Ascending aorta (tissue), 2 donors: ENCODE measurements around the gene OR3A1. TPM values are rescaled to one million over a fixed set of nuclear protein-coding genes. Genes with fewer than 3 reads are reported as not detected.
"Not testable (repeated sequence)": the region's sequence is repeated elsewhere in the genome, so short reads cannot be mapped to it uniquely, and the experiment has no call there.

ENCODE experiments used
- DNase-seq, 2 donors: peaks; one replicate each; pipeline ENCODE4 v3.0.0-alpha.2; 2019; ENCODE audit warnings: low spot score in 2 of 2
- H3K27ac ChIP-seq, 2 donors: fragments of 200-600 bp; sonication (generic); one replicate each; pipeline ENCODE4 v1.5.1; 2016 to 2017; ENCODE audit warnings: mild to moderate bottlenecking in 1 of 2
- H3K27me3 ChIP-seq: fragments of 200-600 bp; sonication (generic); one replicate; pipeline ENCODE4 v1.5.1; 2017
- H3K36me3 ChIP-seq, 2 donors: fragments of 200-600 bp; sonication (generic); one replicate each; pipeline ENCODE4 v1.5.1; 2016
- H3K4me1 ChIP-seq, 2 donors: fragments of 200-600 bp; sonication (generic); one replicate each; pipeline ENCODE4 v1.5.1; 2016 to 2017; ENCODE audit warnings: mild to moderate bottlenecking in 1 of 2
- H3K4me3 ChIP-seq, 2 donors: fragments of 200-600 bp; sonication (generic); one replicate each; pipeline ENCODE4 v1.5.1; 2016 to 2017; ENCODE audit warnings: mild to moderate bottlenecking in 1 of 2
- H3K9me3 ChIP-seq, 2 donors: fragments of 200-600 bp; sonication (generic); one replicate each; pipeline ENCODE4 v1.5.1; 2016
- intact Hi-C: fragments of 100-400 bp; cut with DNase I; formaldehyde crosslinking; loops from one replicate; pipeline ENCODE4 v1.15.1; 2023
- total RNA-seq: library from RNA; depleted of rRNA; stranded (reverse); fragments of >200 nt; gene quantifications from one replicate; pipeline ENCODE4 v1.1.0, GENCODE V29; 2016
- TF ChIP-seq, protein P1 (sequence below), 3 experiments: fragments of 200-600 bp in 2 of 3; fragments of 450-650 bp in 1 of 3; sonication (generic) in 2 of 3; IDR thresholded peaks; one replicate each; pipeline ENCODE4 v1.5.1; 2016 to 2019; ENCODE audit warnings: antibody characterized with exemption in 3 of 3, mild to moderate bottlenecking in 1 of 3, moderate library complexity in 1 of 3

The OR3A1 gene, protein sequence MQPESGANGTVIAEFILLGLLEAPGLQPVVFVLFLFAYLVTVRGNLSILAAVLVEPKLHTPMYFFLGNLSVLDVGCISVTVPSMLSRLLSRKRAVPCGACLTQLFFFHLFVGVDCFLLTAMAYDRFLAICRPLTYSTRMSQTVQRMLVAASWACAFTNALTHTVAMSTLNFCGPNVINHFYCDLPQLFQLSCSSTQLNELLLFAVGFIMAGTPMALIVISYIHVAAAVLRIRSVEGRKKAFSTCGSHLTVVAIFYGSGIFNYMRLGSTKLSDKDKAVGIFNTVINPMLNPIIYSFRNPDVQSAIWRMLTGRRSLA
- total RNA-seq = not detected

DNA sequence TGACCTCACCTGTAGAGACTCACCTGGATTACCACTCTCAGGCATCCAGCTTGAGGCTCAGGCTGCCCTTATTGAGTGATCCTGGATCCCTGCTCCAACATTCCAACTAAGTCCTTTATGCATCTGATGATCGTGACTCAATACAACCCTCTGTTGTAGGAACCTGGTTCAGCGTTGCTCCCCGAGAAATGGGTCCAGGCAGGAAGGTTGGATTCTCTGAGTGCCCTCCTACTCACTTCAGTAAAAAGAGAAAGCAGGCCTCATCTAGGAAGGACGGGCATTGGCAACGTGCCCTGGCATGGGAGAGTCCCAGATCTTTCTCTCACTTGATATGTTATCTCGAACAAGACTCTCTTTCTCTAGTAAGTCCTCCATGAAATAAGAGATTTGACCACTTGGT, at the start of gene OR3A1:
TSS of gene OR3A1 (minus strand) at position 101 of the 400 bp plus-strand sequence. CDS start 5,778 bp downstream, outside the sequence.
- H3K4me3 ChIP-seq = no peak within 1 kb of the TSS
- intact Hi-C loops = no loop called here
- no peaks in the 10 kb centered on the region for H3K36me3 ChIP-seq
- TF ChIP-seq, protein P1, sequence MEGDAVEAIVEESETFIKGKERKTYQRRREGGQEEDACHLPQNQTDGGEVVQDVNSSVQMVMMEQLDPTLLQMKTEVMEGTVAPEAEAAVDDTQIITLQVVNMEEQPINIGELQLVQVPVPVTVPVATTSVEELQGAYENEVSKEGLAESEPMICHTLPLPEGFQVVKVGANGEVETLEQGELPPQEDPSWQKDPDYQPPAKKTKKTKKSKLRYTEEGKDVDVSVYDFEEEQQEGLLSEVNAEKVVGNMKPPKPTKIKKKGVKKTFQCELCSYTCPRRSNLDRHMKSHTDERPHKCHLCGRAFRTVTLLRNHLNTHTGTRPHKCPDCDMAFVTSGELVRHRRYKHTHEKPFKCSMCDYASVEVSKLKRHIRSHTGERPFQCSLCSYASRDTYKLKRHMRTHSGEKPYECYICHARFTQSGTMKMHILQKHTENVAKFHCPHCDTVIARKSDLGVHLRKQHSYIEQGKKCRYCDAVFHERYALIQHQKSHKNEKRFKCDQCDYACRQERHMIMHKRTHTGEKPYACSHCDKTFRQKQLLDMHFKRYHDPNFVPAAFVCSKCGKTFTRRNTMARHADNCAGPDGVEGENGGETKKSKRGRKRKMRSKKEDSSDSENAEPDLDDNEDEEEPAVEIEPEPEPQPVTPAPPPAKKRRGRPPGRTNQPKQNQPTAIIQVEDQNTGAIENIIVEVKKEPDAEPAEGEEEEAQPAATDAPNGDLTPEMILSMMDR (IDR thresholded peaks at IDR 0.05) = no peak
- no peaks in the 10 kb centered on the region for H3K27me3 ChIP-seq
- no peaks in the 10 kb centered on the region for H3K9me3 ChIP-seq
- H3K27ac ChIP-seq = no peak within 1 kb of the TSS
- no peaks in the 10 kb centered on the region for H3K4me1 ChIP-seq
- no peak for DNase-seq

DNA sequence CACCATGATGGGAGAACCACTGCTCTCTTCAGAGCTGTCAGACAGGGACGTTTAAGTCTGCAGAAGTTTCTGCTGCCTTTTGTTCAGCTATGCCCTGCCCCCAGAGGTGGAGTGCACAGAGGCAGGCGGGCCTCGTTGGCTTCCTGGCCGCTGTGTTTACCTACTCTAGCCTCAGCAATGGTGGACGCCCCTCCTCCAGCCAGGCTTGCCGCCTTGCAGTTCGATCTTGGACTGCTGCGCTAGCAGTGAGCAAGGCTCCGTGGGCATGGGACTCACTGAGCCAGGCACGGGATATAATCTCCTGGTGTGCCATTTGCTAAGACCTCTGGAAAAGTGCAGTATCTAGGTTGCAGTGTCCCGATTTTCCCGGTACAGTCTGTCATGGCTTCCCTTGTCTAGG, 44.6 kb upstream of the OR3A1 start:
- H3K36me3 ChIP-seq, H3K27ac ChIP-seq, DNase-seq, H3K27me3 ChIP-seq, H3K4me1 ChIP-seq, intact Hi-C loops, H3K4me3 ChIP-seq: not testable (repeated sequence)
- peaks cover 6 to 10% of the 10 kb centered on the region in 2 donors for H3K9me3 ChIP-seq

DNA sequence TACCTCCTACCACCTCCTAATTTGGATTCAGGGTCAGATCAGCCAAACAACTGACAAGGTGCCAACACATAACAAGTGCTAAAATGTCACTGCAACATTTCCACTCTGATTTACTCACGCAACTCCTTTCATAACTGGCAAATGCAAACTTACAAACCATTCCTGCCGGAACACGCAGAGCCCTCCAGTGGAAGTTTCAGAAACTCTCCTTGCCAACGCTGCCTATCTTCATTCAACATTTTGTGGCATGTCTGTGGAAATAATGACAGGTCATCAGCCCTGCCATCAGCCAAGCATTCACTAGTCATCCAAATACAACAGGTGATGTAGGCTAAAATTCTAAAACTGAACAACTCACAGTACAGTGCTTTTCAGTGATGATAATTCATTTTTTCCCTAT, 37.7 kb upstream of the OR3A1 start:
- intact Hi-C loops = no loop called here
- no peak for DNase-seq
- H3K4me1 ChIP-seq = no peaks in the 10 kb centered on the region
- no peaks in the 10 kb centered on the region for H3K27me3 ChIP-seq
- no peaks in the 10 kb centered on the region for H3K36me3 ChIP-seq
- TF ChIP-seq, protein P1 (IDR thresholded peaks at IDR 0.05) = no peak
- no peaks in the 10 kb centered on the region for H3K9me3 ChIP-seq
- no peak overlapping the region for H3K27ac ChIP-seq
- no peak overlapping the region for H3K4me3 ChIP-seq

DNA sequence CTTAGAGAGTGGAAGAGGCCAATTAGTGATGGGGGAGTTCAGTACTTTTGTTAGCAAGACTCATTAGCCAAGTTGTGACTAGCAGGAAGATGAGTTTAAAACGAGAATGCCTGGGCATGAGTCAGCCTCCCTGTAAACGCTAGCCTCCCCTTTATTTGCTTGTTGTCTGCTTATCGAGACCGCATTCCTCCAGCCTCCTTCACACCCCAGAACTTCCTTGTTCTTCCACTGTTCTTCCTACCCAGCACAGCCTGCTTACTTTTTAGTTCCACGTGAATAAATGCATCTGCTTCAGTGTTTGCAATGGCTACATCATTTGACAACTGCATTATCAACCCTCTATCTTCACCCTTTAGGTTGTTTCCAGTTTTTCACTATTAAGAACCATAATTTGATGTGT, 20.2 kb upstream of the OR3A1 start:
- no peak overlapping the region for H3K4me3 ChIP-seq
- TF ChIP-seq, protein P1 (IDR thresholded peaks at IDR 0.05) = no peak
- H3K36me3 ChIP-seq = no peaks in the 10 kb centered on the region
- H3K9me3 ChIP-seq = no peaks in the 10 kb centered on the region
- intact Hi-C loops = no loop called here
- no peaks in the 10 kb centered on the region for H3K4me1 ChIP-seq
- H3K27me3 ChIP-seq = no peaks in the 10 kb centered on the region
- no peak overlapping the region for H3K27ac ChIP-seq
- DNase-seq = no peak

DNA sequence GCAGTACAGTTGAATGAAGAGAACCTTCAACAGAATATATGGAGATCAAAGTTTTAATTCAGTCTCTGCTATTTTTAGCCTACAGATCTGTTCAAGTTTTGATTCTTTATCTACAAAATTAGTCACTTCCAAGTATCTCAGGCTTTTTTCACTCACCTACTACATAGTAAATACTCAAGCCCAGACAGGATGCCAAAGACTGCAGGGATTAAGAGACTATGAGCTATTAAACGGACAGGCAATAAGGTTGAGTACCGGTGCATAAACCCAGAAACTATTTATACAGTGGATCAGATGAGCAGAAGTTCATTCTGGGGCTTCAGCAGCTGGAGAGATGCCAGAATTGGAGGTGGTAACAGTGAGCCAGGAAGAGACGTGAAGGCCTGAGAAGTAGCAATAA, 18.7 kb upstream of the OR3A1 start:
- H3K36me3 ChIP-seq = no peaks in the 10 kb centered on the region
- no peak overlapping the region for H3K27ac ChIP-seq
- TF ChIP-seq, protein P1 (IDR thresholded peaks at IDR 0.05) = no peak
- no peak for DNase-seq
- intact Hi-C loops = no loop called here
- H3K9me3 ChIP-seq = no peaks in the 10 kb centered on the region
- H3K27me3 ChIP-seq = no peaks in the 10 kb centered on the region
- no peak overlapping the region for H3K4me3 ChIP-seq
- H3K4me1 ChIP-seq = no peaks in the 10 kb centered on the region

DNA sequence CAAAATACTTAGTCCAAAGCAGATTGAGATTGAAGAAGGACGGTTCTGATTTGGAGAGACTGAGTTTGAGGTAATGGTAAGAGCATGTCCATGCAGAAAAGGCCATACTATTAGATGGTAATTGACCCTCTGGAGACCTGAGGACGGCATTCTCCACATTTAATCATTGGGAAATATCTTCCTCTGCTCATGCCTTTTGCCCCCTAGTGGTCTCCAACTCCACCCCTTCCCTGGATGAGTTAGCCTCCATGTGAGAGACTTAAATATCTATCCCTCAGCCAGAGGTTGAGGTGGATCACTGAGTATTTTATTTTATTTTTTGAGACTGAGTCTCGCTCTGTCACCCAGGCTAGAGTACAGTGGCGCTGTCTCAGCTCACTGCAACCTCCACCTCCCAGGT, 10.4 kb upstream of the OR3A1 start:
- Histone ChIP-seq H3K4me3 (no peak overlapping the region), H3K9me3 (no peaks in the 10 kb centered on the region), H3K27me3 (no peaks in the 10 kb centered on the region), H3K4me1 (no peaks in the 10 kb centered on the region), H3K27ac (no peak overlapping the region), H3K36me3 (no peaks in the 10 kb centered on the region)
- DNase-seq = no peak
- TF ChIP-seq, protein P1 (IDR thresholded peaks at IDR 0.05) = no peak
- intact Hi-C loops = no loop called here
